Measurements from ENCODE around the gene ACADVL. TPM values are rescaled to one million over a fixed set of nuclear protein-coding genes. Genes with fewer than 3 reads are reported as not detected.

The ACADVL gene
- total RNA-seq, 1 donor from 2014 or later = 215 TPM

- Mint-ChIP-seq H3K27me3 (ENCODE audit: low read depth) (no peaks in the 10 kb centered on the region), H3K4me3 (peak overlapping the region; percentile 90)
- no peak for DNase-seq (ENCODE audit: low read depth, low spot score)
These were observed 14.2 kb upstream of the ACADVL start for GRCh38 chr17:7205561-7205960.

DNA sequence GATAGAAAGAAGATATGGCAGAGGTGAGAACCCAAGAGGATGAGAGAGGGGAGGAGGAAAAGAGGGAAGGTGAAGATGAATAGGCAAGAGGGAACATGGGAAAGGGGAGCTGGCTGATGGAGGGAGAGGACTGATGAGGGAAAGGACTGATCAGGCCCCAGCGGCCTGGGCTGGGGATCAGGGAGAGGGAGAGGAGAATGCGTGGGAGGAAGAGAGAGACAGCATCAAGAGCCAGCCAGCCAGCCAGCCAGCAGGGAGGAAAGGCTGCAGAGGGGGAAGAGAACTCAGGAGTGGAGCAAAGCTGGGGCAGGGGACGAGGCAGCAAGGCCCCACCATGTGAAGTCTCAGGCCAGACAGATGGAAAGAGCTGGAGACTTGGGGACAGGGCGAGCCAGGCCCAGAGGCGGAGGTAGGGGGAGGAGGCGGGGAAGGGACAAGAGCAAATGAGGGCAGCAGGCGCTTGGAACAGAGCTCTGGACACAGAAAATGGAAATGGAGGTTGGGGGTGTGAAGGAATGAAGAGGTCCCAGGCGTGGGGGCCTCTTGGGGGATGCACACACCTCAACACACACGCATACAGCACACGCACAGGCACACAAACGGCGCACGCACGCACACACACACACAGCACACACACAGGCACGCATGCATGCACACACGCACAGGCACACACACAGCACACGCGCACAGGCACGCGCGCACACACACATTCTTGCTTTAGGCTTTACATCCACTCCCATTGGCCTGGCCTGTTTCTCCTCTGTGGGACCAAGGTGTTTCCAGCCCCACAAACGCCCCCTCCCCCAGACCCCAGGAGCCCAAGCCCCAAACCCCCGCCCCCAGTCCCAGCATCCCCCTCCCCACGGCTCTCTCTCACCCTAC is 12.4 kb upstream of the ACADVL start:
- Mint-ChIP-seq H3K4me3 (peak overlapping the region; percentile 31), H3K4me1 (peaks cover 58% of the 10 kb centered on the region), H3K27me3 (ENCODE audit: low read depth) (no peaks in the 10 kb centered on the region), H3K27ac (ENCODE audit: unreplicated experiment) (peak overlapping the region; percentile 67), H3K9me3 (no peaks in the 10 kb centered on the region), H3K36me3 (ENCODE audit: low read depth) (peaks cover 2% of the 10 kb centered on the region)
- no peak for DNase-seq (ENCODE audit: low read depth, low spot score)
- TF ChIP-seq, protein P1, sequence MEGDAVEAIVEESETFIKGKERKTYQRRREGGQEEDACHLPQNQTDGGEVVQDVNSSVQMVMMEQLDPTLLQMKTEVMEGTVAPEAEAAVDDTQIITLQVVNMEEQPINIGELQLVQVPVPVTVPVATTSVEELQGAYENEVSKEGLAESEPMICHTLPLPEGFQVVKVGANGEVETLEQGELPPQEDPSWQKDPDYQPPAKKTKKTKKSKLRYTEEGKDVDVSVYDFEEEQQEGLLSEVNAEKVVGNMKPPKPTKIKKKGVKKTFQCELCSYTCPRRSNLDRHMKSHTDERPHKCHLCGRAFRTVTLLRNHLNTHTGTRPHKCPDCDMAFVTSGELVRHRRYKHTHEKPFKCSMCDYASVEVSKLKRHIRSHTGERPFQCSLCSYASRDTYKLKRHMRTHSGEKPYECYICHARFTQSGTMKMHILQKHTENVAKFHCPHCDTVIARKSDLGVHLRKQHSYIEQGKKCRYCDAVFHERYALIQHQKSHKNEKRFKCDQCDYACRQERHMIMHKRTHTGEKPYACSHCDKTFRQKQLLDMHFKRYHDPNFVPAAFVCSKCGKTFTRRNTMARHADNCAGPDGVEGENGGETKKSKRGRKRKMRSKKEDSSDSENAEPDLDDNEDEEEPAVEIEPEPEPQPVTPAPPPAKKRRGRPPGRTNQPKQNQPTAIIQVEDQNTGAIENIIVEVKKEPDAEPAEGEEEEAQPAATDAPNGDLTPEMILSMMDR (conservative IDR thresholded peaks at IDR 0.05) = no peak

More at GRCh38 chr17:7205561-7205960, 14.2 kb upstream of the ACADVL start:
- TF ChIP-seq, protein P1 (conservative IDR thresholded peaks at IDR 0.05) = no peak
- H3K4me1 Mint-ChIP-seq = peaks cover 51% of the 10 kb centered on the region
- peak overlapping the region; percentile 93 for H3K27ac Mint-ChIP-seq (ENCODE audit: unreplicated experiment)
- H3K9me3 Mint-ChIP-seq = no peaks in the 10 kb centered on the region
- H3K36me3 Mint-ChIP-seq (ENCODE audit: low read depth) = peaks cover 6% of the 10 kb centered on the region

DNA sequence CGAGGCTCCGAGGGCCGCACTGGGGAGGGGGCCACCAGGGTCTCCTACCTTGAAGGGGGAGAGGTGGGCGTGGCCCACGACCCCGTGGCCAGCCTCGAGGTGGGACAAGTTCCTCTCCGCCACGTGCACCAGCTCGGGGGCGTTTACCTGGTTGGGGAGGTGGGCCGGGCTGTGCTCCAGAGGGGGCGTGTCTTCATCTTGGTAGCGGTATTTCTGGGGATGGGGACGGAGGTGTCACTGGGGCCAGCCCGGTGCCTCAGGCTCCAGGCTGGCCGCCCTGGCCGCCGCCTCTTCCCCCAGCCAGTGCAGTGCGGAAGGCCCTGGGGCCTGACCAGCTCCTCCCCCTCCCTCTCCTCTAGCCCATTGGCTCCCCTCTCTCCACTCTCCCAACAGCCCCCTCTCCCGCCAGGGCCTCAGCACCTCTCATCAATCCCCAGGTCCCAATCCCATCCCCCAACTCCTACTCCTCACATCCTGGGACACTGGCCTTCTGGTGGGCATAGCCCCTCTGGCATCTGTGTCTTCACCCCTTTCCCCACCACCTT is 11.6 kb upstream of the ACADVL start:
- peaks cover 60% of the 10 kb centered on the region for H3K4me1 Mint-ChIP-seq

GRCh38 chr17:7208754-7209460 is 10.8 kb upstream of the ACADVL start:
- no peak for DNase-seq (ENCODE audit: low read depth, low spot score)
- peak overlapping the region; percentile 65 for H3K4me3 Mint-ChIP-seq
- no peak overlapping the region for H3K27ac Mint-ChIP-seq (ENCODE audit: unreplicated experiment)
- H3K4me1 Mint-ChIP-seq = peaks cover 66% of the 10 kb centered on the region
- no peaks in the 10 kb centered on the region for H3K9me3 Mint-ChIP-seq
- TF ChIP-seq, protein P1 (conservative IDR thresholded peaks at IDR 0.05) = no peak
- peaks cover under 1% of the 10 kb centered on the region for H3K27me3 Mint-ChIP-seq (ENCODE audit: low read depth)
- no peaks in the 10 kb centered on the region for H3K36me3 Mint-ChIP-seq (ENCODE audit: low read depth)

More for the DNA sequence above, 11.6 kb upstream of the ACADVL start:
- TF ChIP-seq, protein P1 (conservative IDR thresholded peaks at IDR 0.05) = no peak
- Mint-ChIP-seq H3K9me3 (no peaks in the 10 kb centered on the region), H3K27me3 (ENCODE audit: low read depth) (no peaks in the 10 kb centered on the region), H3K36me3 (ENCODE audit: low read depth) (no peaks in the 10 kb centered on the region), H3K27ac (ENCODE audit: unreplicated experiment) (no peak overlapping the region), H3K4me3 (peak overlapping the region; percentile 65)
- DNase-seq (ENCODE audit: low read depth, low spot score) = no peak

GRCh38 chr17:7211491-7212273 is 8.1 kb upstream of the ACADVL start:
- Mint-ChIP-seq H3K27me3 (ENCODE audit: low read depth) (peaks cover 23% of the 10 kb centered on the region), H3K4me1 (peaks cover 66% of the 10 kb centered on the region), H3K27ac (ENCODE audit: unreplicated experiment) (peak overlapping the region; percentile 38), H3K36me3 (ENCODE audit: low read depth) (no peaks in the 10 kb centered on the region), H3K9me3 (no peaks in the 10 kb centered on the region), H3K4me3 (peak overlapping the region; percentile 67)
- DNase-seq (ENCODE audit: low read depth, low spot score) = no peak
- TF ChIP-seq, protein P1 (conservative IDR thresholded peaks at IDR 0.05) = no peak

Measured in neural crest cell (in vitro differentiated cells).